Measurements from ENCODE around the gene PASD1.

DNA sequence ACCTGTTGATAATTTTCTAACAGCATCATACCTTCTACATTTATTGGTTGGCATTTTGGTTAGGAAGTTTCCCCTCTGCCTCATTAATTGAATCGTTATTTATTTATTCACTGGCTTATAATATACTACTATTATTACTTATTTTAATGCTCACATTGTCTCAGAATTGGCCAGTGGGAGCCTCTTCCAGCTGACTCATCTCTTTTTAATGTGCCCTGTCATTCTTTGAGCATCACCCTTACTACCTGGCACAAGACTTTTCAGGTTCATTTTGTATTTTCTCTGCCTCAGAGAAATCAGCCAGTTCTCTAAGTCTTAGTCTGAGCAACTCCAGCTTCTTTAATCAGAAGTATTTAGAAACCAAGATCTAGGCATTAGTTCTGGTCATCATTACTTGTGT lies 71.5 kb downstream of the PASD1 start:
- TF ChIP-seq, protein P1, sequence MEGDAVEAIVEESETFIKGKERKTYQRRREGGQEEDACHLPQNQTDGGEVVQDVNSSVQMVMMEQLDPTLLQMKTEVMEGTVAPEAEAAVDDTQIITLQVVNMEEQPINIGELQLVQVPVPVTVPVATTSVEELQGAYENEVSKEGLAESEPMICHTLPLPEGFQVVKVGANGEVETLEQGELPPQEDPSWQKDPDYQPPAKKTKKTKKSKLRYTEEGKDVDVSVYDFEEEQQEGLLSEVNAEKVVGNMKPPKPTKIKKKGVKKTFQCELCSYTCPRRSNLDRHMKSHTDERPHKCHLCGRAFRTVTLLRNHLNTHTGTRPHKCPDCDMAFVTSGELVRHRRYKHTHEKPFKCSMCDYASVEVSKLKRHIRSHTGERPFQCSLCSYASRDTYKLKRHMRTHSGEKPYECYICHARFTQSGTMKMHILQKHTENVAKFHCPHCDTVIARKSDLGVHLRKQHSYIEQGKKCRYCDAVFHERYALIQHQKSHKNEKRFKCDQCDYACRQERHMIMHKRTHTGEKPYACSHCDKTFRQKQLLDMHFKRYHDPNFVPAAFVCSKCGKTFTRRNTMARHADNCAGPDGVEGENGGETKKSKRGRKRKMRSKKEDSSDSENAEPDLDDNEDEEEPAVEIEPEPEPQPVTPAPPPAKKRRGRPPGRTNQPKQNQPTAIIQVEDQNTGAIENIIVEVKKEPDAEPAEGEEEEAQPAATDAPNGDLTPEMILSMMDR (conservative IDR thresholded peaks at IDR 0.05): no peak
- TF ChIP-seq EZH2 (IDR thresholded peaks at IDR 0.05; ENCODE audit: low read depth): no peak

All from PC-9 (cell line).